HG03064 (cell line): ENCODE data around the gene MAGI1.
A peak's percentile ranks its signal among the peaks of the same experiment; 100 is the strongest.
"Not testable (repeated sequence)": the region's sequence is repeated elsewhere in the genome, so short reads cannot be mapped to it uniquely, and the experiment has no call there.

ENCODE experiments used
- ATAC-seq: cut with Tn5 transposase; IDR thresholded peaks from one replicate; pipeline ENCODE4 v1.9.1; 2021; ENCODE audit warnings: low read depth; ENCODE audit not compliant: unreplicated experiment

MAGI1 gene

GRCh38 chr3:66038726-66039589, at the start of gene MAGI1:
Gene MAGI1 (minus strand): TSS chr3:66038918. CDS start chr3:66038308, 610 bp downstream.
- ATAC-seq: peak; percentile 75

GRCh38 chr3:66083784-66084213, 45.1 kb upstream of the MAGI1 start:
- no peak for ATAC-seq

- ATAC-seq: no peak
Observed at GRCh38 chr3:66083096-66083678, 44.5 kb upstream of the MAGI1 start.

- ATAC-seq: no peak
Observed at GRCh38 chr3:66082679-66083078, 44.0 kb upstream of the MAGI1 start.

GRCh38 chr3:66080167-66080566, 41.4 kb upstream of the MAGI1 start:
- no peak for ATAC-seq

GRCh38 chr3:66077973-66078372, 39.3 kb upstream of the MAGI1 start:
- ATAC-seq: no peak

- no peak for ATAC-seq
Observed at GRCh38 chr3:66076861-66077470, 38.2 kb upstream of the MAGI1 start.

- ATAC-seq: no peak
Observed at GRCh38 chr3:66075281-66075680, 36.6 kb upstream of the MAGI1 start.

GRCh38 chr3:66073464-66074141, 34.9 kb upstream of the MAGI1 start:
- no peak for ATAC-seq

GRCh38 chr3:66068255-66068654, 29.5 kb upstream of the MAGI1 start:
- ATAC-seq: no peak

- no peak for ATAC-seq
Observed at GRCh38 chr3:66066963-66067617, 28.4 kb upstream of the MAGI1 start.

GRCh38 chr3:66055289-66055688, 16.6 kb upstream of the MAGI1 start:
- ATAC-seq: no peak

- no peak for ATAC-seq
Observed at GRCh38 chr3:66053550-66054094, 14.9 kb upstream of the MAGI1 start.

GRCh38 chr3:66052721-66053549, 14.2 kb upstream of the MAGI1 start:
- ATAC-seq: no peak

- no peak for ATAC-seq
Observed at GRCh38 chr3:66050821-66051220, 12.1 kb upstream of the MAGI1 start.

GRCh38 chr3:66048051-66048395, 9.3 kb upstream of the MAGI1 start:
- ATAC-seq: no peak

GRCh38 chr3:66047311-66048050, 8.8 kb upstream of the MAGI1 start:
- ATAC-seq: no peak

- not testable (repeated sequence) for ATAC-seq
Observed at GRCh38 chr3:66046321-66046720, 7.6 kb upstream of the MAGI1 start.

GRCh38 chr3:66041828-66042227, 3.1 kb upstream of the MAGI1 start:
- ATAC-seq: no peak
